T-cell (primary cell): ENCODE data around the gene HMGCL. TPM values are rescaled to one million over a fixed set of nuclear protein-coding genes. Genes with fewer than 3 reads are reported as not detected.
A peak's percentile ranks its signal among the peaks of the same experiment; 100 is the strongest.

ENCODE experiments used
- ATAC-seq, 4 experiments: fragments of 200-7000 bp in 3 of 4; fragments of 150-1000 bp in 1 of 4; cut with Tn5 transposase; replicated peaks in 1 of 4; 1 replicate in 3 of 4; 2 replicates in 1 of 4; pipeline ENCODE4 v1.10.0; 2021; ENCODE audit warnings: moderate library complexity in 3 of 4, mild to moderate bottlenecking in 2 of 4, moderate number of reproducible peaks in 1 of 4
- CTCF ChIA-PET, 2 donors: fragments of 300-600 bp; sonication (Branson Sonifier 250); formaldehyde crosslinking; loops; one replicate each; lab custom pipeline; 2022; ENCODE audit warnings: antibody characterized with exemption in 2 of 2; lab: Charles Lee
- POLR2A ChIA-PET, 2 donors: fragments of 300-600 bp; sonication (Branson Sonifier 250); formaldehyde crosslinking; loops; one replicate each; lab custom pipeline; 2022; ENCODE audit warnings: antibody characterized with exemption in 2 of 2; lab: Charles Lee
- DNase-seq, 35 experiments: peaks; one replicate each; pipeline versions ENCODE4 v3.0.0 to v3.0.0-alpha.2; 2013 to 2023
- H3K27ac ChIP-seq: one replicate; pipeline ENCODE4 v1.5.1; 2013; ENCODE audit warnings: low read length
- H3K27me3 ChIP-seq, 2 experiments: replicated peaks in 1 of 2; 1 replicate in 1 of 2; 2 replicates in 1 of 2; pipeline versions ENCODE4 v1.6.1 to v1.7.0; 2013; ENCODE audit warnings: low read length in 1 of 2, mixed read lengths in 1 of 2; ENCODE audit not compliant: control insufficient read depth in 2 of 2, insufficient read depth in 2 of 2; ENCODE audit errors: extremely low read depth in 1 of 2
- H3K36me3 ChIP-seq, 2 donors: 1 replicate in 1 of 2; 2 replicates in 1 of 2; pipeline versions ENCODE4 v1.6.1 to v1.7.0; 2013; ENCODE audit warnings: low read length in 1 of 2; ENCODE audit not compliant: control insufficient read depth in 2 of 2, insufficient read depth in 1 of 2; ENCODE audit errors: extremely low read depth in 1 of 2
- H3K4me1 ChIP-seq, 2 experiments: 1 replicate in 1 of 2; 2 replicates in 1 of 2; pipeline versions ENCODE4 v1.6.1 to v1.7.0; 2013; ENCODE audit warnings: low read length in 2 of 2, mixed read lengths in 1 of 2; ENCODE audit not compliant: insufficient read depth in 2 of 2, control insufficient read depth in 1 of 2; ENCODE audit errors: extremely low read depth in 1 of 2
- H3K4me3 ChIP-seq, 2 donors: 1 replicate in 1 of 2; 2 replicates in 1 of 2; pipeline versions ENCODE4 v1.5.1 to v1.7.0; 2013; ENCODE audit warnings: mild to moderate bottlenecking in 2 of 2, low read length in 1 of 2, moderate library complexity in 1 of 2; ENCODE audit not compliant: control insufficient read depth in 1 of 2; ENCODE audit errors: extremely low read depth in 1 of 2
- H3K9me3 ChIP-seq: 2 replicates; pipeline ENCODE4 v1.7.0; 2013
- H3K27ac Mint-ChIP-seq, 2 donors: one replicate each; pipeline ENCODE4 v1.8.0; 2020 to 2021; ENCODE audit warnings: mild to moderate bottlenecking in 2 of 2, mixed read lengths in 2 of 2
- H3K27me3 Mint-ChIP-seq, 2 donors: one replicate each; pipeline ENCODE4 v1.8.0; 2021 to 2022; ENCODE audit warnings: mixed read lengths in 2 of 2
- H3K36me3 Mint-ChIP-seq: one replicate; pipeline ENCODE4 v1.8.0; 2021; ENCODE audit warnings: mixed read lengths
- H3K4me1 Mint-ChIP-seq, 3 donors: one replicate each; pipeline ENCODE4 v1.8.0; 2020 to 2022; ENCODE audit warnings: mixed read lengths in 3 of 3, mild to moderate bottlenecking in 1 of 3
- H3K4me3 Mint-ChIP-seq, 3 donors: one replicate each; pipeline ENCODE4 v1.8.0; 2020 to 2022; ENCODE audit warnings: mild to moderate bottlenecking in 3 of 3, mixed read lengths in 3 of 3, moderate library complexity in 3 of 3
- H3K9me3 Mint-ChIP-seq, 3 donors: one replicate each; pipeline ENCODE4 v1.8.0; 2020 to 2022; ENCODE audit warnings: mixed read lengths in 3 of 3
- WGBS: methylation state at CpG from one replicate; pipeline ENCODE4 v1.1.5; 2013; ENCODE audit warnings: missing lambda C conversion rate; ENCODE audit not compliant: insufficient coverage; 5-methylcytosine and 5-hydroxymethylcytosine counted together
- total RNA-seq, 35 experiments: library from RNA in 6 of 35; stranded (reverse) in 6 of 35; fragments of 120-200 nt in 1 of 35; gene quantifications; one replicate each; pipeline versions ENCODE4 v1.2.1 to v1.2.4 and lab custom pipeline; 2013 to 2026

Gene HMGCL
- total RNA-seq, 5 donors from 2014 or later (not counting 1 experiment from before 2014, with no cell fraction given), result 14.5 to 39.0 (median 32.9) TPM

DNA sequence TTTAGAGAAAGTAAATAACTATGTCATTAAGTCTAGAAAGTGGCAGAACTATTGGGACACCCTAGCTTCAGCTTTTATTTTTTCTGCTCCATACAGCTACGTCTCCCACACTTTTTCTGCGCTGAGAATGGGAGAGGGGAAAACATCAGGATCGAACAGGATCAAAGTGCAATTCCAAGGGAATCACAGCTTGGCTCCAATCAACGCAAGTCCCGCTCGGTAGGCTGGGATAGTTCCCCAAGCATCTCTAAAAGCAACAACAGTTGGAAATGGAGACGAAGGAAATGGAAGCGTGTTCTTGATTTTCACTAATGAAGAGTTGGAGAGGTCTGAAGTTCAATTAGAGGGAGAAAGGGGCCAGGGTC, 536 bp downstream of the HMGCL start:
- H3K9me3 Mint-ChIP-seq, result no peaks in the 10 kb centered on the region
- no peaks in the 10 kb centered on the region for H3K36me3 ChIP-seq
- H3K4me3 Mint-ChIP-seq, result peak overlapping the region; percentile 93 to 95 (median 94)
- peaks cover 5% of the 10 kb centered on the region for H3K36me3 Mint-ChIP-seq
- no peaks in the 10 kb centered on the region for H3K9me3 ChIP-seq
- peak in 1 of 4 experiments; percentile 6 for ATAC-seq
- no peaks in the 10 kb centered on the region for H3K27me3 ChIP-seq
- POLR2A ChIA-PET, result interaction anchor here in 1 of 2 donors (0.8 kb wide), 1 partner anchor 156 kb away, joined by 3 read pairs; the partner anchor contains the start of gene SRSF10
- H3K27me3 Mint-ChIP-seq, result no peaks in the 10 kb centered on the region
- CTCF ChIA-PET, result interaction anchor here (0.9 to 2.6 kb wide), 4 partner anchors 14 to 340 kb away, joined by 3 to 21 read pairs (median 4); partner anchors contain the start of gene GALE (in 1 of the 2)
- 0% methylated on average over 3 of the region's 8 CpGs for WGBS
- H3K27ac Mint-ChIP-seq, result peak overlapping the region; percentile 95 to 97
- peak overlapping the region; percentile 99 to 100 for H3K4me3 ChIP-seq
- H3K27ac ChIP-seq, result peak overlapping the region; percentile 96
- H3K4me1 Mint-ChIP-seq, result peaks cover 22 to 34% (median 26%) of the 10 kb centered on the region in 3 donors
- peaks cover 5 to 13% of the 10 kb centered on the region in 2 experiments for H3K4me1 ChIP-seq
- no peak for DNase-seq

DNA sequence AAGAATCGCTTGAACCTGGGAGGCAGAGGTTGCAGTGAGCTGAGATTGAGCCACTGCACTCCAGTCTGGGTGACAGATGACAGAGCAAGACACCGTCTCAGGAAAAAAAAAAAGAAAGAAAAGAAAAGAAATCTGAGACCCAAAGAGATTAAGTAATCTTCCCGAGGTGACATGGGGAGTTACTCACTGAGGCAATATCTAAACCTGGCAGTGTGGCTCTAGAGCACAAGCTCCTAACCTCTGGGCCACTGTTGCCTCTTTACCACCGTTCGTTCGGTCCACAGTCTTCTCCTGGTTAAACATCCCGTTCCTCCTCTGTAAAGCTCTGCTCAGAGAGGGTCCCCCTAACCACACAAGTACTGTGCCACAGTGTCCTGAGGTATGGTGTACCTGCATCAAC, 1.5 kb downstream of the HMGCL start:
- ChIA-PET CTCF (interaction anchor here (0.6 to 2.6 kb wide), 3 partner anchors 13 to 15 kb away, joined by 6 to 21 read pairs (median 6); no protein-coding TSS in a partner anchor), POLR2A (interaction anchor here in 1 of 2 donors (0.5 kb wide), 1 partner anchor 150 kb away, joined by 3 read pairs; no protein-coding TSS in a partner anchor)
- no peak for DNase-seq
- no peaks in the 10 kb centered on the region for H3K9me3 Mint-ChIP-seq
- Histone ChIP-seq H3K9me3 (no peaks in the 10 kb centered on the region), H3K4me3 (no peak overlapping the region), H3K36me3 (peaks cover 0 to under 1% of the 10 kb centered on the region in 2 donors), H3K4me1 (peaks cover 5 to 13% of the 10 kb centered on the region in 2 experiments), H3K27me3 (no peaks in the 10 kb centered on the region), H3K27ac (no peak overlapping the region)
- H3K36me3 Mint-ChIP-seq, result peaks cover 5% of the 10 kb centered on the region
- 98% methylated on average over 5 of the region's 7 CpGs for WGBS
- H3K4me1 Mint-ChIP-seq, result peaks cover 22 to 34% (median 26%) of the 10 kb centered on the region in 3 donors
- H3K4me3 Mint-ChIP-seq, result peak overlapping the region; percentile 93 to 95 (median 94)
- H3K27ac Mint-ChIP-seq, result peak overlapping the region in 1 of 2 donors; percentile 97
- no peaks in the 10 kb centered on the region for H3K27me3 Mint-ChIP-seq
- ATAC-seq, result no peak

DNA sequence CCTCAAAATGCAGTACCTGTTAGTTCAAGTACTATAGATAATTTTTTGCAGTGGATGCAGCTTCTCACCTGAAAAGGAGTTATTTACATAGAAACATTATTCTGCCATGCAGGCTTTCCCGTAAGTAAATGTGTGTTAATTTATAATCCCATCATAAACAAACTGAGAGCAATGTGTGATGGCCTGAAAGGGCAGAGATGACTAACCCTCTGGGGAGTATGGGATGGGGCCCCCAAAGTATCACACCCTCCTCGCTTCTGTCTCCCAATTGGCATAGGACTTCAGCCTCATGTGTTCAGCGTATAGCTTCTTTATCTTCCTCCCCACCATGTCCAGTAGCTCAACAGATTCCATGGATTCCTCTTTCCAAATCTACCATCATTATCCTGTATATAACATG, 7.6 kb downstream of the HMGCL start:
- H3K27ac Mint-ChIP-seq, result no peak overlapping the region
- H3K36me3 Mint-ChIP-seq, result peaks cover 30% of the 10 kb centered on the region
- no peaks in the 10 kb centered on the region for H3K27me3 Mint-ChIP-seq
- H3K4me3 ChIP-seq, result no peak overlapping the region
- peaks cover 0 to 6% (median 3%) of the 10 kb centered on the region in 3 donors for H3K4me1 Mint-ChIP-seq
- no peaks in the 10 kb centered on the region for H3K4me1 ChIP-seq
- peaks cover 13 to 48% of the 10 kb centered on the region in 2 donors for H3K36me3 ChIP-seq
- ATAC-seq (no peak), DNase-seq (no peak)
- no peaks in the 10 kb centered on the region for H3K27me3 ChIP-seq
- H3K9me3 Mint-ChIP-seq, result no peaks in the 10 kb centered on the region
- H3K27ac ChIP-seq, result no peak overlapping the region
- no peaks in the 10 kb centered on the region for H3K9me3 ChIP-seq
- no peak overlapping the region for H3K4me3 Mint-ChIP-seq
- WGBS, result 100% methylated on average over 1 of the region's 3 CpGs
- ChIA-PET POLR2A (interaction anchor here in 1 of 2 donors (0.7 kb wide), 1 partner anchor 40 kb away, joined by 3 read pairs; no protein-coding TSS in a partner anchor), CTCF (interaction anchor here in 1 of 2 donors (1.0 kb wide), 1 partner anchor 46 kb away, joined by 3 read pairs; no protein-coding TSS in a partner anchor)

DNA sequence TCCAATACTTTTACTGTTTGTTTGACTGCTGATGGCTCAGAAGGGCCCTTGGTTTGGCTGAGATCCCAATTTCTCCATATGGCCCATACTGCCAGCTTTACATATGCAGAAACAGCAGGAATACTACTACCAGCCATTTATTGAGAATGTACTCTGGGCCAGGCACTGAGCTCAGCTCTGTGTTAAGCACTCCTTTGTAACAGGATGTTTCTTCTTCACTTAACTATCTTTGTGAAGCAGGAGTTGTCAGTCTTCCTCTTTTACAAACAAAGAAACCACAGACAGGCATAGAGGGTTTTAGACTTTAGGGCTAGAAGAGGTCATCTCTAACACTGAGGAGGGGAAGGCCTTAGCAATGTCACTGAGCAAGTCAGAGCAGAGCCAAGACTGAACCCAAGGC, 8.3 kb downstream of the HMGCL start:
- peaks cover 37% of the 10 kb centered on the region for H3K36me3 Mint-ChIP-seq

DNA sequence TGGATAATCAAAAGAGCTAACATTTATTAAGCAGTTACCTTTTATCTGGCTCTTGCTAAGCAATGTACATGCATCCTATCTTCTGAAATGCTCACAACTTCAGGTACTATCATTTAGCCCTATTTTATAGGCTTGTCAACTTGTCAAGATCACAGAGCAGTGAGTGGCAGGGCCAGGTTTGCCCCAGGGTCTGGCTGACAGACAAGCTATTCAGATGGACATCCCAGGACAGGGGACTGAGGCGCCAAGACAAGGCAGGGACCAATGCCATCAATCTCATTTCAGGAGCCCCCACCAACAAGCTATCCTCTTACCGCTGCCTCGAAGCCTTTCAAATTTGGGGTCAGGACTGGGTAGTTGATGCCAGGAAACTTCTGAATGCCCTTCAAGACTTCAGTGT, 8.9 kb downstream of the HMGCL start:
- H3K4me1 ChIP-seq, result no peaks in the 10 kb centered on the region
- ChIA-PET CTCF (interaction anchor here in 1 of 2 donors (0.7 kb wide), 1 partner anchor 726 kb away, joined by 3 read pairs; no protein-coding TSS in a partner anchor), POLR2A (interaction anchor here in 1 of 2 donors (0.7 kb wide), 1 partner anchor 9 kb away, joined by 3 read pairs; no protein-coding TSS in a partner anchor)
- WGBS, result 100% methylated on average over 1 of the region's 3 CpGs
- no peaks in the 10 kb centered on the region for H3K4me1 Mint-ChIP-seq
- H3K27ac ChIP-seq, result no peak overlapping the region
- H3K9me3 ChIP-seq, result no peaks in the 10 kb centered on the region
- peaks cover 17 to 57% of the 10 kb centered on the region in 2 donors for H3K36me3 ChIP-seq
- no peak for ATAC-seq
- DNase-seq, result no peak
- H3K9me3 Mint-ChIP-seq, result no peaks in the 10 kb centered on the region
- H3K27ac Mint-ChIP-seq, result no peak overlapping the region
- H3K36me3 Mint-ChIP-seq, result peaks cover 42% of the 10 kb centered on the region
- H3K4me3 Mint-ChIP-seq, result no peak overlapping the region
- no peaks in the 10 kb centered on the region for H3K27me3 ChIP-seq
- no peak overlapping the region for H3K4me3 ChIP-seq
- H3K27me3 Mint-ChIP-seq, result no peaks in the 10 kb centered on the region

More for the DNA sequence above, 8.3 kb downstream of the HMGCL start:
- Histone ChIP-seq H3K4me3 (no peak overlapping the region), H3K9me3 (no peaks in the 10 kb centered on the region), H3K4me1 (no peaks in the 10 kb centered on the region), H3K36me3 (peaks cover 17 to 52% of the 10 kb centered on the region in 2 donors), H3K27ac (no peak overlapping the region), H3K27me3 (no peaks in the 10 kb centered on the region)
- POLR2A ChIA-PET, result no interaction called here
- no peak for DNase-seq
- CTCF ChIA-PET, result no interaction called here
- no peaks in the 10 kb centered on the region for H3K9me3 Mint-ChIP-seq
- H3K4me1 Mint-ChIP-seq, result peaks cover 0 to 4% (median 0%) of the 10 kb centered on the region in 3 donors
- H3K27me3 Mint-ChIP-seq, result no peaks in the 10 kb centered on the region
- no peak overlapping the region for H3K27ac Mint-ChIP-seq
- ATAC-seq, result no peak
- H3K4me3 Mint-ChIP-seq, result no peak overlapping the region

DNA sequence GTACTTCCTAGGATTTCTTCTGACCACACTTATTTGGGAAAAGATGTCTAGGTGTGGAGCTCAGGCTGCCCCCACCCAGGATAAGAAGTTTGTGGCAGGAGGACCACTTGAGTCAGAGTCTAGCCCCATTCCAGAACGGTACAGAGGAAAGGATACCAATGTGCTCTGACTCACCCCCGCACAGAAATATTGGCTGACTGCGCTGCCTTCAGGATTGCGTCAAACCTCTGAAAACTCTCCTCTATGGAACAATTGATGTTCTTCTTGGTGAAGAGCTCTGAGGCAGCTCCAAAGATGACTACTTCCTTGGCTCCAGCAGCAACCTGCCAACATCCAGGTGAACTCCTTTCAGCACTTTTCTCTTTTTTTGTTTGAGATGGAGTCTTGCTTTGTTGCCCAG, 11.2 kb downstream of the HMGCL start:
- 80% methylated on average over 1 of the region's 4 CpGs for WGBS
- Histone ChIP-seq H3K4me3 (no peak overlapping the region), H3K27ac (no peak overlapping the region), H3K4me1 (peaks cover 0 to 6% of the 10 kb centered on the region in 2 experiments), H3K36me3 (peaks cover 17 to 58% of the 10 kb centered on the region in 2 donors), H3K27me3 (no peaks in the 10 kb centered on the region), H3K9me3 (no peaks in the 10 kb centered on the region)
- Mint-ChIP-seq H3K27me3 (no peaks in the 10 kb centered on the region), H3K4me1 (peaks cover 14 to 17% (median 15%) of the 10 kb centered on the region in 3 donors), H3K9me3 (no peaks in the 10 kb centered on the region), H3K4me3 (no peak overlapping the region), H3K27ac (no peak overlapping the region), H3K36me3 (peaks cover 40% of the 10 kb centered on the region)
- ChIA-PET CTCF (no interaction called here), POLR2A (no interaction called here)
- ATAC-seq (no peak), DNase-seq (no peak)
